ENCODE results near the gene BANF2. TPM values are rescaled to one million over a fixed set of nuclear protein-coding genes. Genes with fewer than 3 reads are reported as not detected.

BANF2 gene
- total and polyA plus RNA-seq, 2 of the 13 experiments (the other 11 are each of a cell fraction or from before 2014, with no cell fraction given), result 0.35 TPM; not detected in 1

DNA sequence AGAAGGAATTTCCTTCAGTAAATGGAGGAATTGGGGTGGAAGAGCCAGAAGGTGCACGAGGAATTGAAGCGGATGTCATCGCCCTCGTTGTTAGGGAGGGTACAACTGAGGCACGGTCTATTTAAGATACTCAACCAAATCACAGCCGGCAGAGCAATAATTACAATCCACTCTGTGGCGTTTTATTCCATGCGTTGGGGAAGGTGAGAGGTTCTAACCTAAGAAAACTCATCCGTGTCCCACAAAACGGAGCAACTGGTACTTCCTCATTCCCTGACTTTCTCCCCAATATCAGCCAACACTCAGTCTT is 16.9 kb upstream of the BANF2 start (continued):
- TF ChIP-seq, protein P1, sequence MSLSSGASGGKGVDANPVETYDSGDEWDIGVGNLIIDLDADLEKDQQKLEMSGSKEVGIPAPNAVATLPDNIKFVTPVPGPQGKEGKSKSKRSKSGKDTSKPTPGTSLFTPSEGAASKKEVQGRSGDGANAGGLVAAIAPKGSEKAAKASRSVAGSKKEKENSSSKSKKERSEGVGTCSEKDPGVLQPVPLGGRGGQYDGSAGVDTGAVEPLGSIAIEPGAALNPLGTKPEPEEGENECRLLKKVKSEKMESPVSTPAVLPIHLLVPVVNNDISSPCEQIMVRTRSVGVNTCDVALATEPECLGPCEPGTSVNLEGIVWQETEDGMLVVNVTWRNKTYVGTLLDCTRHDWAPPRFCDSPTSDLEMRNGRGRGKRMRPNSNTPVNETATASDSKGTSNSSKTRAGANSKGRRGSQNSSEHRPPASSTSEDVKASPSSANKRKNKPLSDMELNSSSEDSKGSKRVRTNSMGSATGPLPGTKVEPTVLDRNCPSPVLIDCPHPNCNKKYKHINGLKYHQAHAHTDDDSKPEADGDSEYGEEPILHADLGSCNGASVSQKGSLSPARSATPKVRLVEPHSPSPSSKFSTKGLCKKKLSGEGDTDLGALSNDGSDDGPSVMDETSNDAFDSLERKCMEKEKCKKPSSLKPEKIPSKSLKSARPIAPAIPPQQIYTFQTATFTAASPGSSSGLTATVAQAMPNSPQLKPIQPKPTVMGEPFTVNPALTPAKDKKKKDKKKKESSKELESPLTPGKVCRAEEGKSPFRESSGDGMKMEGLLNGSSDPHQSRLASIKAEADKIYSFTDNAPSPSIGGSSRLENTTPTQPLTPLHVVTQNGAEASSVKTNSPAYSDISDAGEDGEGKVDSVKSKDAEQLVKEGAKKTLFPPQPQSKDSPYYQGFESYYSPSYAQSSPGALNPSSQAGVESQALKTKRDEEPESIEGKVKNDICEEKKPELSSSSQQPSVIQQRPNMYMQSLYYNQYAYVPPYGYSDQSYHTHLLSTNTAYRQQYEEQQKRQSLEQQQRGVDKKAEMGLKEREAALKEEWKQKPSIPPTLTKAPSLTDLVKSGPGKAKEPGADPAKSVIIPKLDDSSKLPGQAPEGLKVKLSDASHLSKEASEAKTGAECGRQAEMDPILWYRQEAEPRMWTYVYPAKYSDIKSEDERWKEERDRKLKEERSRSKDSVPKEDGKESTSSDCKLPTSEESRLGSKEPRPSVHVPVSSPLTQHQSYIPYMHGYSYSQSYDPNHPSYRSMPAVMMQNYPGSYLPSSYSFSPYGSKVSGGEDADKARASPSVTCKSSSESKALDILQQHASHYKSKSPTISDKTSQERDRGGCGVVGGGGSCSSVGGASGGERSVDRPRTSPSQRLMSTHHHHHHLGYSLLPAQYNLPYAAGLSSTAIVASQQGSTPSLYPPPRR (CRISPR knock-in tag; IDR thresholded peaks at IDR 0.05; ENCODE audit: borderline replicate concordance), result no peak; the same call in 1 of the 2 replicates
- TF ChIP-seq ATAD3A (CRISPR knock-in tag; IDR thresholded peaks at IDR 0.05) (no peak), TGIF2 (CRISPR knock-in tag; IDR thresholded peaks at IDR 0.05) (no peak), NFRKB (IDR thresholded peaks at IDR 0.05) (no peak), POGZ (CRISPR knock-in tag; IDR thresholded peaks at IDR 0.05) (no peak; the same call in 1 of the 2 replicates), SRSF9 (IDR thresholded peaks at IDR 0.05; ENCODE audit: borderline replicate concordance, insufficient read depth, low read depth, low read length, poor library complexity, severe bottlenecking) (no peak), ZNF12 (CRISPR knock-in tag; IDR thresholded peaks at IDR 0.05) (no peak), NR2C2 (CRISPR knock-in tag; IDR thresholded peaks at IDR 0.05; ENCODE audit: borderline replicate concordance) (no peak), BRCA1 (CRISPR knock-in tag; IDR thresholded peaks at IDR 0.05) (no peak), ZKSCAN5 (CRISPR knock-in tag; IDR thresholded peaks at IDR 0.05) (no peak), PRPF4 (IDR thresholded peaks at IDR 0.05; ENCODE audit: low read depth, low read length, poor library complexity, severe bottlenecking) (no peak), ZSCAN20 (CRISPR knock-in tag; IDR thresholded peaks at IDR 0.05; ENCODE audit: borderline replicate concordance) (no peak), ZNF792 (CRISPR knock-in tag; IDR thresholded peaks at IDR 0.05) (no peak), AHR (CRISPR knock-in tag; IDR thresholded peaks at IDR 0.05) (no peak), ZNF484 (CRISPR knock-in tag; IDR thresholded peaks at IDR 0.05; ENCODE audit: borderline replicate concordance, low read depth) (no peak), MAFF (IDR thresholded peaks at IDR 0.05; ENCODE audit: low read depth, low read length) (no peak), NKX3-1 (CRISPR knock-in tag; IDR thresholded peaks at IDR 0.05) (no peak), ZIK1 (CRISPR knock-in tag; IDR thresholded peaks at IDR 0.05; ENCODE audit: borderline replicate concordance, low read depth) (0 out of 2 replicates have a peak, but pooled peaks have one; percentile 19), DPF2 (CRISPR knock-in tag; IDR thresholded peaks at IDR 0.05; ENCODE audit: borderline replicate concordance, low read depth) (no peak), ZBTB7B (CRISPR knock-in tag; IDR thresholded peaks at IDR 0.05) (no peak), IRF9 (CRISPR knock-in tag; IDR thresholded peaks at IDR 0.05; ENCODE audit: borderline replicate concordance) (no peak)
- TF ChIP-seq, protein P2, sequence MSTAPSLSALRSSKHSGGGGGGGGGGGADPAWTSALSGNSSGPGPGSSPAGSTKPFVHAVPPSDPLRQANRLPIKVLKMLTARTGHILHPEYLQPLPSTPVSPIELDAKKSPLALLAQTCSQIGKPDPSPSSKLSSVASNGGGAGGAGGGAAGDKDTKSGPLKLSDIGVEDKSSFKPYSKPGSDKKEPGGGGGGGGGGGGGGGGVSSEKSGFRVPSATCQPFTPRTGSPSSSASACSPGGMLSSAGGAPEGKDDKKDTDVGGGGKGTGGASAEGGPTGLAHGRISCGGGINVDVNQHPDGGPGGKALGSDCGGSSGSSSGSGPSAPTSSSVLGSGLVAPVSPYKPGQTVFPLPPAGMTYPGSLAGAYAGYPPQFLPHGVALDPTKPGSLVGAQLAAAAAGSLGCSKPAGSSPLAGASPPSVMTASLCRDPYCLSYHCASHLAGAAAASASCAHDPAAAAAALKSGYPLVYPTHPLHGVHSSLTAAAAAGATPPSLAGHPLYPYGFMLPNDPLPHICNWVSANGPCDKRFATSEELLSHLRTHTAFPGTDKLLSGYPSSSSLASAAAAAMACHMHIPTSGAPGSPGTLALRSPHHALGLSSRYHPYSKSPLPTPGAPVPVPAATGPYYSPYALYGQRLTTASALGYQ (CRISPR knock-in tag; IDR thresholded peaks at IDR 0.05), result no peak
- TF ChIP-seq, protein P3, sequence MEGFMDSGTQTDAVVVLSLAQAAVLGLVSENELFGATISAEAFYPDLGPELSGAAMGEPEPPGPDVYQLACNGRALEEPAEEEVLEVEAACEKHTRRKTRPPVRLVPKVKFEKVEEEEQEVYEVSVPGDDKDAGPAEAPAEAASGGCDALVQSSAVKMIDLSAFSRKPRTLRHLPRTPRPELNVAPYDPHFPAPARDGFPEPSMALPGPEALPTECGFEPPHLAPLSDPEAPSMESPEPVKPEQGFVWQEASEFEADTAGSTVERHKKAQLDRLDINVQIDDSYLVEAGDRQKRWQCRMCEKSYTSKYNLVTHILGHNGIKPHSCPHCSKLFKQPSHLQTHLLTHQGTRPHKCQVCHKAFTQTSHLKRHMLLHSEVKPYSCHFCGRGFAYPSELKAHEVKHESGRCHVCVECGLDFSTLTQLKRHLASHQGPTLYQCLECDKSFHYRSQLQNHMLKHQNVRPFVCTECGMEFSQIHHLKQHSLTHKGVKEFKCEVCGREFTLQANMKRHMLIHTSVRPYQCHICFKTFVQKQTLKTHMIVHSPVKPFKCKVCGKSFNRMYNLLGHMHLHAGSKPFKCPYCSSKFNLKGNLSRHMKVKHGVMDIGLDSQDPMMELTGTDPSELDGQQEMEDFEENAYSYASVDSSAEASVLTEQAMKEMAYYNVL (CRISPR knock-in tag; IDR thresholded peaks at IDR 0.05; ENCODE audit: borderline replicate concordance), result no peak; the same call in 1 of the 2 replicates

All from HepG2 (cell line).